AG09319 (cell line): ENCODE measurements around the gene EHD3.

Experiments
- DNase-seq: peaks from one replicate; pipeline ENCODE4 v3.0.0-alpha.2; 2010; ENCODE audit warnings: low read depth; ENCODE audit errors: extremely low read depth
- CTCF ChIP-seq: IDR thresholded peaks from 2 replicates; pipeline ENCODE4 v1.5.1; 2011; ENCODE audit warnings: low read depth, mild to moderate bottlenecking, inconsistent platforms, low read length, moderate library complexity

EHD3 gene

GRCh38 chr2:31258351-31258750 is 24.4 kb downstream of the EHD3 start:
- no peak for TF ChIP-seq CTCF
- no peak for DNase-seq

- DNase-seq, result no peak
- TF ChIP-seq CTCF, result no peak
Observed at GRCh38 chr2:31259075-31259474, 25.1 kb downstream of the EHD3 start.

- DNase-seq, result no peak
- no peak for TF ChIP-seq CTCF
Observed at GRCh38 chr2:31260870-31261269, 26.9 kb downstream of the EHD3 start.

- TF ChIP-seq CTCF, result no peak
- no peak for DNase-seq
Observed at GRCh38 chr2:31263636-31264190, 29.8 kb downstream of the EHD3 start.

- TF ChIP-seq CTCF, result no peak
Observed at GRCh38 chr2:31265234-31265633, 31.3 kb downstream of the EHD3 start.

GRCh38 chr2:31266804-31267203 is 32.9 kb downstream of the EHD3 start:
- no peak for DNase-seq
- no peak for TF ChIP-seq CTCF

More at GRCh38 chr2:31265234-31265633, 31.3 kb downstream of the EHD3 start:
- DNase-seq, result no peak

GRCh38 chr2:31267437-31268120 is 33.6 kb downstream of the EHD3 start:
- no peak for TF ChIP-seq CTCF
- no peak for DNase-seq
